Mucosa of stomach (tissue), 1 donor: ENCODE results near the gene LCE2A.
"Not testable (repeated sequence)": the region's sequence is repeated elsewhere in the genome, so short reads cannot be mapped to it uniquely, and the experiment has no call there.

Experiments used
- H3K27me3 ChIP-seq: one replicate; pipeline ENCODE4 v1.7.0; 2013; ENCODE audit warnings: mild to moderate bottlenecking, low read length; ENCODE audit not compliant: control insufficient read depth, insufficient read depth
- H3K36me3 ChIP-seq: one replicate; pipeline ENCODE4 v1.7.0; 2013; ENCODE audit warnings: low read length; ENCODE audit not compliant: control insufficient read depth, insufficient read depth
- H3K4me1 ChIP-seq: one replicate; pipeline ENCODE4 v1.7.0; 2013; ENCODE audit warnings: mild to moderate bottlenecking, low read length; ENCODE audit not compliant: control insufficient read depth, insufficient read depth
- H3K4me3 ChIP-seq: one replicate; pipeline ENCODE4 v1.7.0; 2013; ENCODE audit warnings: low read length
- H3K9ac ChIP-seq: one replicate; pipeline ENCODE4 v1.7.0; 2013; ENCODE audit warnings: mild to moderate bottlenecking, low read length, moderate library complexity
- H3K9me3 ChIP-seq: one replicate; pipeline ENCODE4 v1.7.0; 2013; ENCODE audit warnings: mild to moderate bottlenecking, low read length, moderate library complexity; ENCODE audit not compliant: control insufficient read depth
- donor health status: Pancreatic carcinoma.

LCE2A gene

GRCh38 chr1:152683846-152684245, 14.3 kb upstream of the LCE2A start:
- Histone ChIP-seq H3K9ac (no peak overlapping the region), H3K9me3 (no peaks in the 10 kb centered on the region), H3K4me1 (no peaks in the 10 kb centered on the region), H3K4me3 (no peak overlapping the region), H3K36me3 (no peaks in the 10 kb centered on the region), H3K27me3 (no peaks in the 10 kb centered on the region)

GRCh38 chr1:152685823-152686222, 12.3 kb upstream of the LCE2A start, which contains the start of gene LCE2B:
LCE2B (plus strand) TSS chr1:152686123; CDS start chr1:152686844, 721 bp downstream.
- not testable (repeated sequence) for H3K27me3 ChIP-seq, H3K9ac ChIP-seq, H3K9me3 ChIP-seq, H3K4me3 ChIP-seq, H3K36me3 ChIP-seq, H3K4me1 ChIP-seq

GRCh38 chr1:152699746-152700145, 1.6 kb downstream of the LCE2A start:
- no peak overlapping the region for H3K4me3 ChIP-seq
- no peaks in the 10 kb centered on the region for H3K4me1 ChIP-seq
- no peaks in the 10 kb centered on the region for H3K36me3 ChIP-seq
- no peaks in the 10 kb centered on the region for H3K27me3 ChIP-seq
- H3K9ac ChIP-seq = no peak overlapping the region
- H3K9me3 ChIP-seq = no peaks in the 10 kb centered on the region

- Histone ChIP-seq H3K9me3 (no peaks in the 10 kb centered on the region), H3K27me3 (no peaks in the 10 kb centered on the region), H3K36me3 (no peaks in the 10 kb centered on the region), H3K4me3 (no peak within 1 kb of the TSS), H3K9ac (no peak within 1 kb of the TSS), H3K4me1 (no peaks in the 10 kb centered on the region)
Observed at GRCh38 chr1:152707860-152708259, 9.7 kb downstream of the LCE2A start, which contains the start of gene LCE4A. LCE4A (plus strand) TSS chr1:152708160; CDS start chr1:152709076, 916 bp downstream.

- H3K9me3 ChIP-seq = no peaks in the 10 kb centered on the region
- no peak overlapping the region for H3K4me3 ChIP-seq
- no peak overlapping the region for H3K9ac ChIP-seq
- H3K36me3 ChIP-seq = no peaks in the 10 kb centered on the region
- H3K27me3 ChIP-seq = no peaks in the 10 kb centered on the region
- H3K4me1 ChIP-seq = no peaks in the 10 kb centered on the region
Observed at GRCh38 chr1:152718238-152718637, 20.1 kb downstream of the LCE2A start.

GRCh38 chr1:152725261-152725660, 27.1 kb downstream of the LCE2A start:
- Histone ChIP-seq H3K4me1 (no peaks in the 10 kb centered on the region), H3K9ac (no peak overlapping the region), H3K4me3 (no peak overlapping the region), H3K9me3 (no peaks in the 10 kb centered on the region), H3K36me3 (no peaks in the 10 kb centered on the region), H3K27me3 (peaks cover 6% of the 10 kb centered on the region)

- H3K9ac ChIP-seq = no peak overlapping the region
- H3K4me1 ChIP-seq = no peaks in the 10 kb centered on the region
- peaks cover 6% of the 10 kb centered on the region for H3K27me3 ChIP-seq
- H3K4me3 ChIP-seq = no peak overlapping the region
- no peaks in the 10 kb centered on the region for H3K36me3 ChIP-seq
- H3K9me3 ChIP-seq = no peaks in the 10 kb centered on the region
Observed at GRCh38 chr1:152728986-152729385, 30.8 kb downstream of the LCE2A start.

- Histone ChIP-seq H3K27me3 (no peaks in the 10 kb centered on the region), H3K4me1 (no peaks in the 10 kb centered on the region)
Observed at GRCh38 chr1:152735648-152736047, 37.5 kb downstream of the LCE2A start.

GRCh38 chr1:152737997-152738396, 39.9 kb downstream of the LCE2A start:
- no peak overlapping the region for H3K9ac ChIP-seq
- no peaks in the 10 kb centered on the region for H3K9me3 ChIP-seq
- no peaks in the 10 kb centered on the region for H3K36me3 ChIP-seq
- H3K4me3 ChIP-seq = no peak overlapping the region
- H3K27me3 ChIP-seq = no peaks in the 10 kb centered on the region
- H3K4me1 ChIP-seq = no peaks in the 10 kb centered on the region

More at GRCh38 chr1:152735648-152736047, 37.5 kb downstream of the LCE2A start:
- H3K9me3 ChIP-seq = no peaks in the 10 kb centered on the region
- no peak overlapping the region for H3K4me3 ChIP-seq
- H3K9ac ChIP-seq = no peak overlapping the region
- H3K36me3 ChIP-seq = no peaks in the 10 kb centered on the region

- Histone ChIP-seq H3K9me3 (no peaks in the 10 kb centered on the region), H3K27me3 (no peaks in the 10 kb centered on the region), H3K4me3 (no peak overlapping the region), H3K36me3 (no peaks in the 10 kb centered on the region), H3K9ac (no peak overlapping the region), H3K4me1 (no peaks in the 10 kb centered on the region)
Observed at GRCh38 chr1:152739841-152740240, 41.7 kb downstream of the LCE2A start.

- H3K9ac ChIP-seq = no peak overlapping the region
- no peaks in the 10 kb centered on the region for H3K27me3 ChIP-seq
- H3K4me1 ChIP-seq = no peaks in the 10 kb centered on the region
- no peaks in the 10 kb centered on the region for H3K36me3 ChIP-seq
- no peaks in the 10 kb centered on the region for H3K9me3 ChIP-seq
- no peak overlapping the region for H3K4me3 ChIP-seq
Observed at GRCh38 chr1:152741656-152742055, 43.5 kb downstream of the LCE2A start.

GRCh38 chr1:152743371-152744145, 45.4 kb downstream of the LCE2A start:
- Histone ChIP-seq H3K36me3 (no peaks in the 10 kb centered on the region), H3K4me1 (no peaks in the 10 kb centered on the region), H3K9ac (no peak overlapping the region), H3K27me3 (no peaks in the 10 kb centered on the region), H3K4me3 (no peak overlapping the region), H3K9me3 (no peaks in the 10 kb centered on the region)
